IMR-90 (cell line): ENCODE results near the gene GPR17.

Experiments
- MXI1 ChIP-seq: IDR thresholded peaks from 2 replicates; pipeline ENCODE4 v1.6.1; 2012; ENCODE audit warnings: low read depth, mild to moderate bottlenecking, low read length, moderate library complexity, borderline replicate concordance
- RFX5 ChIP-seq: IDR thresholded peaks from 2 replicates; pipeline ENCODE4 v1.8.0; 2012; ENCODE audit warnings: low read depth, mild to moderate bottlenecking, low read length, moderate library complexity
- TF ChIP-seq, protein P1 (sequence below): conservative IDR thresholded peaks from 2 replicates; pipeline ENCODE4 v1.5.1; 2012; ENCODE audit warnings: mild to moderate bottlenecking, low read depth, low read length, improper control_type of control experiment

DNA sequence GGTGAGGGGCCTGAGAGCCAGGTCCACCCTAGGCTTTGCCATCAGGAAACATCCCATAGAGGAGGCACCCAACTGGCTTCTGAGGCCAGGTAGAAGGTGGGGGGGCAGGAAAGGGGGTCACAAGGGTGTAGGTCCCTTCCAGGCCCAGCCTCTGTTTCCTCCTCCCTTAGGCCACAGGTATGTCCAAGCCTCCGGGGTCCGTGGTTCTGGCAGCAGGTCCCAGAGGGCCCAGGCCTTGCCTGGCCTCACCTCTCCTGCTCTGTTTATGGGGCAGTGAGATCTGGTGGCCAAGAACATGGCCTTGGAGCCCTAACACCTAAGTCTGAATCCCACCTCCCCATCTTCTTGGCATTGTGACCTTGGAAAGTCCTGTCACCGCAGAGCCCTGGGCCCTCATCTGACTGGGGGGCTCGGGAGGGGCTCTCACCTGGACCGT, 21.6 kb upstream of the GPR17 start:
- TF ChIP-seq, protein P1, sequence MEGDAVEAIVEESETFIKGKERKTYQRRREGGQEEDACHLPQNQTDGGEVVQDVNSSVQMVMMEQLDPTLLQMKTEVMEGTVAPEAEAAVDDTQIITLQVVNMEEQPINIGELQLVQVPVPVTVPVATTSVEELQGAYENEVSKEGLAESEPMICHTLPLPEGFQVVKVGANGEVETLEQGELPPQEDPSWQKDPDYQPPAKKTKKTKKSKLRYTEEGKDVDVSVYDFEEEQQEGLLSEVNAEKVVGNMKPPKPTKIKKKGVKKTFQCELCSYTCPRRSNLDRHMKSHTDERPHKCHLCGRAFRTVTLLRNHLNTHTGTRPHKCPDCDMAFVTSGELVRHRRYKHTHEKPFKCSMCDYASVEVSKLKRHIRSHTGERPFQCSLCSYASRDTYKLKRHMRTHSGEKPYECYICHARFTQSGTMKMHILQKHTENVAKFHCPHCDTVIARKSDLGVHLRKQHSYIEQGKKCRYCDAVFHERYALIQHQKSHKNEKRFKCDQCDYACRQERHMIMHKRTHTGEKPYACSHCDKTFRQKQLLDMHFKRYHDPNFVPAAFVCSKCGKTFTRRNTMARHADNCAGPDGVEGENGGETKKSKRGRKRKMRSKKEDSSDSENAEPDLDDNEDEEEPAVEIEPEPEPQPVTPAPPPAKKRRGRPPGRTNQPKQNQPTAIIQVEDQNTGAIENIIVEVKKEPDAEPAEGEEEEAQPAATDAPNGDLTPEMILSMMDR: no peak
- TF ChIP-seq RFX5 (no peak), MXI1 (no peak)
